GM19463 (cell line): ENCODE measurements around the gene IRAK4.

ENCODE experiments used
- ATAC-seq: cut with Tn5 transposase; IDR thresholded peaks from one replicate; pipeline ENCODE4 v1.9.1; 2021; ENCODE audit warnings: mild to moderate bottlenecking, moderate library complexity; ENCODE audit not compliant: unreplicated experiment

Gene IRAK4

DNA sequence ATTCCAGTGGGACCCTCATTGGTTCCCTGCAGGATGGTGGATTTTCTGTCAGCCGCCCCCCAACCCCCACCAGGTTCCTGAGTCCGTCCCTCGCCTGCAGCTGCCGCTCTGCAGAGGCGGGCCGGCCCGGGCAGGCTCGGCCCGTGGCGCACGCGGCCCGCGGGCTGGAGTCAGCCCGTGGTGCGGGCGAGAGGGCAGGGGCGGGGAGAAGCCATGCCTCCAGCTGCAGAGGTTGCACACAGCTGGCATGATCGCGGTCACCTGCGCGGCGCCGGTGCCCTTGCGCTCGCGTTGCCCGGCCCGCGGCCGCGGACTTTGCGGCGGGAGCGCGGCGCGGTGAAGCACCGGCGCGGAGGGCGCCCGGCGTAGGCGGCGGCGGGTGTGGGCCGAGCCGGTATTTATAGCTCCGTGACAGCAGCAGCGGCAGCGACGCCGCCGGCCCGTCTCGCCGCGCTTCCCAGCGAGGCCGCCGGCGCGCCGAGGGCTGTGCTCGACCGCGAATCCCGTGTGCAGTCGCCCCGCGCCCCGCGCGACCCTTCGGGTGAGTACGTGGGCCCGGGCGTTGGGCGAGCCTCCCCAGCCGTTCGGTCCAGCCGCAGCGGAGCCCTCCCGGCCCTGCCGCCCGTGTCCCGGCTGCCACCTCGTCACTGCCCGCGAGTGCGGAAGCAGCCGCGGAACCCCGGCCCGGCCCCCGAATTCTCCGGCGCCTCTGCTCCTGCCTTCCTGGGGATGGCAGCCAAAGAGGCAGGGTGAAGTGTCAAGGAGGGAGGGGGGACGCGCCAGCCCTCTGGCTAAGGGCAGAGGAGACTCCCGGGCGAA lies 77.1 kb downstream of the IRAK4 start, which contains the start of gene TMEM117:
TSS of gene TMEM117 (plus strand) at position 426 of the 819 bp plus-strand sequence.
- ATAC-seq = peak; percentile 74

DNA sequence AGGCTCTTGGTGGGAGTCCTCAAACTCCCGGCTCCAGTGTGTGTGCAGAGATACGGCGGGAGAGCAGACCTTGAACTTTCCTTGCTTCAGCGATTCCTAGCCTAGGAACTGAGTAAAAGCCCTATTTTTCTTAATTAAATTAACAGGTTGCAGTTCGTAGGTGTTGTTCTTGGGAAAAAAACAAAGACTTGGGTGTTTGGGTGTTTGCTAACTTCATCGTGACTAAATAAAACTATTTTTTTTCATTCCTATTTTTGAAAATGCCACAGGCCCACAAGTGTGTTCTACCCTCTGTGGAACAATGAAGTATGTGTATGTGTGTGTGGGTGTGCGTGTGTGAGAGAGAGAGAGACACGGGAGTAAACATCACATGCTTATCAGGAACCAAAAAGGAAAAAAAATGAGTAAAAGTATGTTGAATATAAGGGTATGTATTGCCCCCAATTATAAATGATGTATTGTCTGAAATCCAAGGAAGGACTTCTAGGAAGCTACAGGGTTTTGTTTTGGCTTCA lies 77.8 kb downstream of the IRAK4 start:
- peak; percentile 9 for ATAC-seq
